Lower leg skin (tissue), 4 donors: Measurements from ENCODE around the gene INTS6L. TPM values are rescaled to one million over a fixed set of nuclear protein-coding genes. Genes with fewer than 3 reads are reported as not detected.

Experiments used
- DNase-seq, 2 donors: peaks; one replicate each; pipeline ENCODE4 v3.0.0-alpha.2; 2019; ENCODE audit warnings: low spot score in 2 of 2
- H3K4me3 ChIP-seq: fragments of 200-600 bp; sonication (generic); 2 replicates; pipeline ENCODE4 v1.5.1; 2017; ENCODE audit warnings: mild to moderate bottlenecking, low read depth; ENCODE audit not compliant: poor library complexity, severe bottlenecking
- POLR2A ChIP-seq, 2 donors: fragments of 450-650 bp; IDR thresholded peaks; one replicate each; pipeline ENCODE4 v1.6.1; 2016 to 2017; ENCODE audit warnings: antibody characterized with exemption in 2 of 2, mild to moderate bottlenecking in 1 of 2, moderate library complexity in 1 of 2
- WGBS, 2 donors: methylation state at CpG; one replicate each; pipeline ENCODE4 v1.1.5; 2018; 5-methylcytosine and 5-hydroxymethylcytosine counted together
- intact Hi-C: fragments of 100-400 bp; cut with DNase I; formaldehyde crosslinking; loops from one replicate; pipeline ENCODE4 v1.15.0; 2023; ENCODE audit warnings: low total_unique reads
- total RNA-seq, 4 donors: library from RNA; depleted of rRNA; stranded (reverse); fragments of >200 nt; gene quantifications; one replicate each; pipeline ENCODE4 v1.1.0, GENCODE V29; 2016
- TF ChIP-seq, protein P1 (sequence below), 3 donors: fragments of 450-650 bp; IDR thresholded peaks; one replicate each; pipeline ENCODE4 v1.5.1; 2016; ENCODE audit warnings: antibody characterized with exemption in 3 of 3, mild to moderate bottlenecking in 3 of 3, moderate library complexity in 2 of 3

INTS6L gene
- total RNA-seq, 4 donors from 2014 or later = 7.4 to 10.8 (median 9.0) TPM

DNA sequence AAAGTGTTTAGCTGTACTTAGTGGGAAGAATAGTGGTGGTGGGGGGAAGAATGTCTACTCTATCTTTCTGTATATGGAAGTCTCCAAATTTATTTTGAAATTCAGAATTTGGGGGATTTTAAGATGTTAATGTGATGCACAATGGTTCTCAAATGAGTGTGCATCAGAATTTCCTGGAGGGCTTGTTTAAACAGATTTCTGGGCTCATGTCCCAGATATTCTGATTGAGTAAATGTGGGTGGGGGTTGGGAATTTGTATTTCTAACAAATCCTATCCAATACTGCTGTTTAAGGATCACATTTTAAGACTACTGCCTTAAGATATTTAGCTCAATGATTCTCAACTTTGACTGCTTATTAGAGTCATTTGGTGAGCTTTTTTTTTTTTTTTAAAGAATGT lies 15.1 kb upstream of the INTS6L start:
- intact Hi-C loops = no loop called here
- TF ChIP-seq, protein P1, sequence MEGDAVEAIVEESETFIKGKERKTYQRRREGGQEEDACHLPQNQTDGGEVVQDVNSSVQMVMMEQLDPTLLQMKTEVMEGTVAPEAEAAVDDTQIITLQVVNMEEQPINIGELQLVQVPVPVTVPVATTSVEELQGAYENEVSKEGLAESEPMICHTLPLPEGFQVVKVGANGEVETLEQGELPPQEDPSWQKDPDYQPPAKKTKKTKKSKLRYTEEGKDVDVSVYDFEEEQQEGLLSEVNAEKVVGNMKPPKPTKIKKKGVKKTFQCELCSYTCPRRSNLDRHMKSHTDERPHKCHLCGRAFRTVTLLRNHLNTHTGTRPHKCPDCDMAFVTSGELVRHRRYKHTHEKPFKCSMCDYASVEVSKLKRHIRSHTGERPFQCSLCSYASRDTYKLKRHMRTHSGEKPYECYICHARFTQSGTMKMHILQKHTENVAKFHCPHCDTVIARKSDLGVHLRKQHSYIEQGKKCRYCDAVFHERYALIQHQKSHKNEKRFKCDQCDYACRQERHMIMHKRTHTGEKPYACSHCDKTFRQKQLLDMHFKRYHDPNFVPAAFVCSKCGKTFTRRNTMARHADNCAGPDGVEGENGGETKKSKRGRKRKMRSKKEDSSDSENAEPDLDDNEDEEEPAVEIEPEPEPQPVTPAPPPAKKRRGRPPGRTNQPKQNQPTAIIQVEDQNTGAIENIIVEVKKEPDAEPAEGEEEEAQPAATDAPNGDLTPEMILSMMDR (IDR thresholded peaks at IDR 0.05) = no peak
- TF ChIP-seq POLR2A (IDR thresholded peaks at IDR 0.05) = no peak
- H3K4me3 ChIP-seq = no peak overlapping the region
- no peak for DNase-seq

- intact Hi-C loops = no loop called here
- 63 to 80% methylated on average over 2 of the region's 2 CpGs for WGBS, 2 donors
- no peak overlapping the region for H3K4me3 ChIP-seq
- TF ChIP-seq, protein P1 (IDR thresholded peaks at IDR 0.05) = no peak
- TF ChIP-seq POLR2A (IDR thresholded peaks at IDR 0.05) = no peak
- DNase-seq = no peak
Measured at GRCh38 chrX:135509885-135510284, 10.6 kb upstream of the INTS6L start.

GRCh38 chrX:135512508-135513129 lies 7.8 kb upstream of the INTS6L start:
- intact Hi-C loops = no loop called here
- TF ChIP-seq, protein P1 (IDR thresholded peaks at IDR 0.05) = no peak
- no peak for TF ChIP-seq POLR2A (IDR thresholded peaks at IDR 0.05)
- WGBS, 2 donors = 52 to 62% methylated on average over 3 of the region's 3 CpGs
- DNase-seq = no peak
- no peak overlapping the region for H3K4me3 ChIP-seq

DNA sequence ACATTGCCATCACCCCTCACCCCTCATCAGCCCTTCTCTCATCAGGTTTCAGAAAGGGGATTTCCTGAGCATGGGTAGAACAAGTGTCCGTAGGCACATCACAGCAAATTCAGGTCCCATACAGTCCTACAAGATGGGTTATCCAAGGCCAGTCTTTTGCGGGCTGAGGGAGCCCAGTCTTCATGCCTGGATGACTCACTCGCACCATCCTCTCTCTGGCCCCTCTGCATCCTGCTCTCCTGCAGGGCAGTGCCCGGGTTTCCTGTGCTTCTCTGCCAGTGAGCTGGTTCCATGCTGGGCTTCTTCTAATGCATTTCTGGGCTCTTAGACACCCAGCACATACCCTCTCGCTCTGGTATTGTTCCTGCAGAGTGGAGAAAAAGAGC lies 7.3 kb upstream of the INTS6L start:
- WGBS, 2 donors = 81 to 90% methylated on average over 5 of the region's 5 CpGs
- H3K4me3 ChIP-seq = no peak overlapping the region
- intact Hi-C loops = no loop called here
- TF ChIP-seq POLR2A (IDR thresholded peaks at IDR 0.05) = no peak
- TF ChIP-seq, protein P1 (IDR thresholded peaks at IDR 0.05) = no peak
- no peak for DNase-seq

DNA sequence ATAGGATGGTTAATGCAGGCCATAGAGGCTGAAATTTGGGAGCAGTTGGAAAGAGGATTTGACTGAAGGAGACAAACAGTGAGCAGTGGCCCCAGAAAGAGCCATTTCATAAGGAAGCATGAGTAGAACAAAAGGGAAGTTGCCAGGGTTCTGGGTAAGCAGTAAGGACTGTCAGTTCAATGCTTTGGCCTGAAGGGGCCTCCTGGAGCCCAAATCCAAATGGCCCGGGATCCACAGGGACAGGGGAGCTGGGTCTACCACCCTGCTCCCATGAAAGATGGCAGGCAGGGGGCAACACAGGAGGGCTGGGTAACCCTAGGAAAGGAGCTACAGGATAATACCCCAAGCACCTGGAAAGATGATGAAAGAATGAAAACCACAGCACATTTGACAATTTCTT lies 4.1 kb upstream of the INTS6L start:
- intact Hi-C loops = no loop called here
- H3K4me3 ChIP-seq = no peak overlapping the region
- TF ChIP-seq, protein P1 (IDR thresholded peaks at IDR 0.05) = no peak
- TF ChIP-seq POLR2A (IDR thresholded peaks at IDR 0.05) = no peak
- 60 to 75% methylated on average over 1 of the region's 1 CpG for WGBS, 2 donors
- DNase-seq = no peak

GRCh38 chrX:135518161-135518560 lies 2.3 kb upstream of the INTS6L start:
- intact Hi-C loops = no loop called here

More at GRCh38 chrX:135518161-135518560, 2.3 kb upstream of the INTS6L start:
- no peak for DNase-seq
- H3K4me3 ChIP-seq = no peak overlapping the region
- TF ChIP-seq, protein P1 (IDR thresholded peaks at IDR 0.05) = no peak
- no peak for TF ChIP-seq POLR2A (IDR thresholded peaks at IDR 0.05)
- 72 to 100% methylated on average over 1 of the region's 1 CpG for WGBS, 2 donors
